ENCODE results near the gene LMAN1L. TPM values are rescaled to one million over a fixed set of nuclear protein-coding genes. Genes with fewer than 3 reads are reported as not detected.

The LMAN1L gene
- total and polyA plus RNA-seq, 2 of the 4 experiments (the other 2 are of a cell fraction) = not detected

- H2AK5ac ChIP-seq (ENCODE audit: low read depth, low read length) = no peak overlapping the region
- no peak overlapping the region for H3K27ac ChIP-seq (ENCODE audit: insufficient read depth, low read length)
- peak overlapping the region; percentile 57 for H2AK9ac ChIP-seq (replicated peaks; ENCODE audit: low read depth, low read length, poor library complexity)
- no peak overlapping the region for H3K4ac ChIP-seq (ENCODE audit: low read depth, low read length)
- peaks cover 23 to 63% of the 10 kb centered on the region in 2 experiments for H3K79me1 ChIP-seq (ENCODE audit: low read depth in 1 of 2, low read length in 2 of 2)
- 95% methylated on average over 4 of the region's 9 CpGs; no CpG with 5 or more reads in 1 of the 2 experiments for WGBS, 2 experiments (ENCODE audit: extremely low coverage in 2 of 2, insufficient read length in 1 of 2)
- peaks cover 59% of the 10 kb centered on the region for H4K20me1 ChIP-seq (ENCODE audit: insufficient read depth, low read length)
- H2BK20ac ChIP-seq (ENCODE audit: low read depth, low read length) = no peak overlapping the region
- H3K9ac ChIP-seq (ENCODE audit: low read depth, low read length) = no peak overlapping the region
- H2AFZ ChIP-seq (replicated peaks; ENCODE audit: low read length, poor library complexity) = no peak overlapping the region
- POLR2A ChIA-PET (ENCODE audit: unreplicated experiment) = no interaction called here
- CTCF ChIA-PET = interaction anchor here (1.5 kb wide), 1 partner anchor 44 kb away, joined by 5 read pairs; no protein-coding TSS in a partner anchor
- H3K9me1 ChIP-seq (ENCODE audit: insufficient read depth, low read length) = peaks cover 10% of the 10 kb centered on the region; the same call in 1 of the 2 replicates
- no peaks in the 10 kb centered on the region for H3K9me3 ChIP-seq (ENCODE audit: control insufficient read depth, insufficient read depth, low read length)
- no peak for DNase-seq
- H4K91ac ChIP-seq (ENCODE audit: insufficient read depth, low read depth, low read length) = no peak overlapping the region
- in situ Hi-C loops (cut with MboI; ENCODE audit: low sequenced_read_pairs) (no loop called here), dilution Hi-C loops (cut with HindIII; ENCODE audit: low sequenced_read_pairs, unreplicated experiment) (no loop called here), intact Hi-C loops (cut with micrococcal nuclease) (no loop called here)
- peaks cover 21% of the 10 kb centered on the region for H3K36me3 ChIP-seq (ENCODE audit: control insufficient read depth, insufficient read depth, low read length)
- BruUV-seq (replicated peaks) = no TSS peak
- no peaks in the 10 kb centered on the region for H3K27me3 ChIP-seq (ENCODE audit: control insufficient read depth, insufficient read depth, low read length)
- no peak for ATAC-seq (ENCODE audit: low read depth)
- H4K5ac ChIP-seq (ENCODE audit: low read depth, low read length) = no peak overlapping the region
- H3K56ac ChIP-seq (ENCODE audit: extremely low read depth, insufficient read depth, low read length) = no peak overlapping the region
- H3K4me1 ChIP-seq (ENCODE audit: control insufficient read depth, insufficient read depth, low read length) = no peaks in the 10 kb centered on the region
- no peak overlapping the region for H4K8ac ChIP-seq (ENCODE audit: low read depth in 2 of 2, low read length in 2 of 2)
- no peak overlapping the region for H2BK5ac ChIP-seq (ENCODE audit: low read depth, low read length, poor library complexity, severe bottlenecking)
- H3K18ac ChIP-seq (ENCODE audit: low read depth, low read length) = no peak overlapping the region
- no peak overlapping the region for H2BK120ac ChIP-seq (ENCODE audit: low read depth, low read length)
- H2BK15ac ChIP-seq (ENCODE audit: low read depth, low read length) = no peak overlapping the region
- no peak overlapping the region for H3K23ac ChIP-seq (ENCODE audit: low read depth, low read length)
- no peak overlapping the region for H3K14ac ChIP-seq (replicated peaks; ENCODE audit: low read depth, low read length)
- H3K4me2 ChIP-seq (ENCODE audit: low read depth, low read length) = no peak overlapping the region
- H3K4me3 ChIP-seq (ENCODE audit: insufficient read depth, low read depth, low read length) = no peak overlapping the region
- no peak for TF ChIP-seq ELK1 (IDR thresholded peaks at IDR 0.05; ENCODE audit: borderline replicate concordance, low read depth, low read length)
- TF ChIP-seq RCOR1 (IDR thresholded peaks at IDR 0.05; ENCODE audit: insufficient replicate concordance, low read length) = no peak
- no peak for TF ChIP-seq MXI1 (IDR thresholded peaks at IDR 0.05; ENCODE audit: borderline replicate concordance, low read depth, low read length)
- no peak for TF ChIP-seq FOS (IDR thresholded peaks at IDR 0.05; ENCODE audit: low read depth, low read length)
- no peak for TF ChIP-seq MAFK (IDR thresholded peaks at IDR 0.05; ENCODE audit: low read depth, low read length)
- no peak for TF ChIP-seq MAZ (IDR thresholded peaks at IDR 0.05; ENCODE audit: borderline replicate concordance, low read depth, low read length)
- no peak for TF ChIP-seq SMC3 (IDR thresholded peaks at IDR 0.05; ENCODE audit: low read depth, low read length)
- TF ChIP-seq RAD21 (IDR thresholded peaks at IDR 0.05; ENCODE audit: low read length) = no peak
- no peak for TF ChIP-seq CTCF (conservative IDR thresholded peaks at IDR 0.05; ENCODE audit: low read depth, low read length)
- TF ChIP-seq USF2 (IDR thresholded peaks at IDR 0.05; ENCODE audit: low read depth, low read length) = no peak
These were observed 45.2 kb downstream of the LMAN1L start for GRCh38 chr15:74857671-74858368.

Data from IMR-90 (cell line).